Measurements from ENCODE around the gene CDH12.

The CDH12 gene

DNA sequence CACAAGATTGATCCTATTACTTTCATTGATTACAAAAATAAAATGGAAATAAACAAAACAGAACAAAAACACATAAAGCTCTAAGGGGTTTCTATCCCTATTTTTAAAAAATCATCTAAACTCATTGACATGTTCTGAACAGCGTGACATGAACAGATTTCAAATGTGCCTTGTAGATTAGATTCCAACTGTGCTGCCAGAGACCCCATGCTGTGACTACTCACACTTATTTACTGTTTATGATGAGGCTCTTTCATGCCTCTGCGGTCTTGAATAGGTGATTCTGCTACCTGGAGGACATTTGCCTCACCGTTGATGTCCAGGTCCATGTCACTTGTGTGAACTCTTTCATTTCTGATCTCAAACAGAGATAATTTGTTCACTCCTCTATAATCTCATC lies 990.2 kb downstream of the CDH12 start:
- no peaks in the 10 kb centered on the region for H3K79me2 ChIP-seq (ENCODE audit: control insufficient read depth, insufficient read depth, low read length, unreplicated experiment)
- H3K4me3 ChIP-seq (ENCODE audit: low read depth, low read length) = no peak overlapping the region
- no peaks in the 10 kb centered on the region for H3K36me3 ChIP-seq (ENCODE audit: insufficient read depth, low read length)
- H3K27ac ChIP-seq (ENCODE audit: low read depth, low read length) = no peak overlapping the region
- H2AFZ ChIP-seq (ENCODE audit: low read length, unreplicated experiment) = no peak overlapping the region
- H3K27me3 ChIP-seq (ENCODE audit: insufficient read depth, low read length) = no peaks in the 10 kb centered on the region; the same call in 1 of the 2 replicates
- H3K4me1 ChIP-seq (ENCODE audit: control insufficient read depth, insufficient read depth, low read length, unreplicated experiment) = no peaks in the 10 kb centered on the region

DNA sequence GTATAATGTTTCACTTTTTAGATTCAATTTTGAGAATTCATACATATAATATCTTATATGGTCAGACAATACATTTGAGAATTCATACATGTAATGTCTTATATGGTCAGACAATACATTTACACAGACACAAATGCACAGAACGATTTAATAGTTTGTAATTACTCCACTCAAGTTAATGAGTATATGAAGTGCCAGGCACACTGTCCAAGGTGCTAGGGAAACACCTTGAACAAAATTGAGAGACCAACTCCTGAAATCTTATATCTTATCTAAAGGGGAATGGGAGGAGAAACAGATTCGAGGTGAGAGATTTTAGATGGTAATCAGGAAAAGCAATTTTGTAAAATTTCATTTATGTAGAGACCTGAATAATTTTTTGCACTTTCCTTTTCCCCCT lies 994.7 kb downstream of the CDH12 start:
- Histone ChIP-seq H3K4me1 (ENCODE audit: control insufficient read depth, insufficient read depth, low read length, unreplicated experiment) (no peaks in the 10 kb centered on the region), H3K27ac (ENCODE audit: low read depth, low read length) (no peak overlapping the region), H3K4me3 (ENCODE audit: low read depth, low read length) (no peak overlapping the region), H3K27me3 (ENCODE audit: insufficient read depth, low read length) (peaks cover 9% of the 10 kb centered on the region), H3K36me3 (ENCODE audit: insufficient read depth, low read length) (no peaks in the 10 kb centered on the region), H3K79me2 (ENCODE audit: control insufficient read depth, insufficient read depth, low read length, unreplicated experiment) (no peaks in the 10 kb centered on the region), H2AFZ (ENCODE audit: low read length, unreplicated experiment) (no peak overlapping the region)

DNA sequence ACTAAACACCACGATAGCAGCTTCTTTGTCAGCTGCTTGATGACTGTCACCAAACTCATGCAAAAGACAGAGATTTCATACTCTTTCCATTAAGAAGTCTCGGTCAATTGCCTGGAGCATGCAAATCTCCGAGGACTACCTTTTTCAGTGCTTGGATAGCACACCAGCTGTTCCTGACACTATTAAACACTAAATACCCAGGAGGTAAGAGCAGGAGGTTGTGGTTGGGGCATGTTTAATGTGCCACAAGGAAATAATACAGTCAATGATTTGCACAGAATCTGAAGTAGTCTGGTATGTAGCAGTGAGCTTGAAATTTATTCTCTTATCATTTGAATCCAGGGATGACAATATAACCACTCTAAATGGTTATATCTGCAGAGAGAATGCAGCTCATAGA lies 996.2 kb downstream of the CDH12 start:
- no peak overlapping the region for H3K27ac ChIP-seq (ENCODE audit: low read depth, low read length)
- no peaks in the 10 kb centered on the region for H3K4me1 ChIP-seq (ENCODE audit: control insufficient read depth, insufficient read depth, low read length, unreplicated experiment)
- no peaks in the 10 kb centered on the region for H3K36me3 ChIP-seq (ENCODE audit: insufficient read depth, low read length)
- peaks cover 10% of the 10 kb centered on the region for H3K27me3 ChIP-seq (ENCODE audit: insufficient read depth, low read length)
- H2AFZ ChIP-seq (ENCODE audit: low read length, unreplicated experiment) = no peak overlapping the region
- H3K4me3 ChIP-seq (ENCODE audit: low read depth, low read length) = no peak overlapping the region
- H3K79me2 ChIP-seq (ENCODE audit: control insufficient read depth, insufficient read depth, low read length, unreplicated experiment) = no peaks in the 10 kb centered on the region

DNA sequence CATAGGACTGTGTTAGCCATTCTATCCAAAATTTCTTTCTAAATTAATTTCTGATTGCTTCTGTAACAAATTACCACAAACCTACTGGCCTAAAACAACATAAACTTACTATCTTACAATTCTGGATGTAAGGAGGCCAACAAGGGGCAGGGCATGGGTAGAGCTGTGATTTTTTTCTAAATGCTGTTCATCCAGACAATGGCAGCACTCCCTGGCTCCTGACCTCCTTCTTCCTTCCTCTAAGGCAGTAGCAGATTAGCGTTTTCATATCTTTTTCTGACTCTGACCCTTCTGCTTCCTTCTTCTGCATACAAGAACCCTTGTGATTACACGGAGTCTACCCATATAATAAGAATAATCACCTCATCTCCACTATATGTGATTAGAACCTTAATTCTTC lies 1005.8 kb downstream of the CDH12 start:
- Histone ChIP-seq H2AFZ (ENCODE audit: low read length, unreplicated experiment) (no peak overlapping the region), H3K79me2 (ENCODE audit: control insufficient read depth, insufficient read depth, low read length, unreplicated experiment) (no peaks in the 10 kb centered on the region), H3K27me3 (ENCODE audit: insufficient read depth, low read length) (peaks cover 48% of the 10 kb centered on the region), H3K27ac (ENCODE audit: low read depth, low read length) (no peak overlapping the region), H3K4me3 (ENCODE audit: low read depth, low read length) (no peak overlapping the region), H3K36me3 (ENCODE audit: insufficient read depth, low read length) (no peaks in the 10 kb centered on the region), H3K4me1 (ENCODE audit: control insufficient read depth, insufficient read depth, low read length, unreplicated experiment) (no peaks in the 10 kb centered on the region)

DNA sequence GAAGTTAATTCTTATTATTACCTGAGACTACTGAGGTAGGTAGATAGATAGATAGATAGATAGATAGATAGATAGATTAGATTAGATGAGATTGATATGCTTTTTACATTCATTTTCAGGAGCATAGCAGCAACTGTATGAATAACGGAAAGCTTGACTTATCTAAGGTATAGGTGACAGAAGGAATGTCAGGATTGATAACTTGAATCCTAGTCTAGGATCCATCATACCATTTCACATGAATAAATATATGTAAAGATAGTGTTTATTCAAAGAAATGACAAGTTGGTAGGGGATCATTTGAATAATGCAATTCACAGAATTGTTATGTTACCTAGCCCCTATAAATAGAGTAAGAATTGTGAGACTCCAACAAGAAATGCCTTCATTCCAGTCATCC lies 1008.2 kb downstream of the CDH12 start:
- H3K79me2 ChIP-seq (ENCODE audit: control insufficient read depth, insufficient read depth, low read length, unreplicated experiment) = no peaks in the 10 kb centered on the region
- H3K4me3 ChIP-seq (ENCODE audit: low read depth, low read length) = no peak overlapping the region
- no peaks in the 10 kb centered on the region for H3K36me3 ChIP-seq (ENCODE audit: insufficient read depth, low read length)
- H2AFZ ChIP-seq (ENCODE audit: low read length, unreplicated experiment) = no peak overlapping the region
- no peak overlapping the region for H3K27ac ChIP-seq (ENCODE audit: low read depth, low read length)
- H3K27me3 ChIP-seq (ENCODE audit: insufficient read depth, low read length) = peaks cover 44% of the 10 kb centered on the region
- H3K4me1 ChIP-seq (ENCODE audit: control insufficient read depth, insufficient read depth, low read length, unreplicated experiment) = no peaks in the 10 kb centered on the region

DNA sequence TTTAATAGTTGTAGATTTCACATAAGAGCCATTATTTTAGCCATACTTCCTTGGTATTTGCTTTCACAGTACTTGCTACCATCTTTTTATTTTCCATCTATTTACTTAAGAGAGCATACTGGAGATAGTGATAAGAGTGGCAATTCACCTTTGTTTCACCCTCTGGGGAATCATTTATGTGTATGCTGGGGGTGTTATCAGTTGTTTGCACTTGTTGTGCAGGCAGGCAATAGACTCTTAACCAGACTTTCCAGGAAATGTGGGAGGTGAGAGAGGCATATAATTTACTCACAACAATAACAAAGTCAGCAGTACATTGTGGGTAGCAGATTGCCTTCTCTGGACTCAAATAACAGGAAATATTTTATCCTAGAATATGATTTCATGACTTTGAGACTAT lies 1018.3 kb downstream of the CDH12 start:
- no peaks in the 10 kb centered on the region for H3K79me2 ChIP-seq (ENCODE audit: control insufficient read depth, insufficient read depth, low read length, unreplicated experiment)
- H3K4me1 ChIP-seq (ENCODE audit: control insufficient read depth, insufficient read depth, low read length, unreplicated experiment) = no peaks in the 10 kb centered on the region
- H3K27me3 ChIP-seq (ENCODE audit: insufficient read depth, low read length) = 0 out of 2 replicates have a peak, but pooled peaks cover 7% of the 10 kb centered on the region
- H2AFZ ChIP-seq (ENCODE audit: low read length, unreplicated experiment) = no peak overlapping the region
- H3K4me3 ChIP-seq (ENCODE audit: low read depth, low read length) = no peak overlapping the region
- no peak overlapping the region for H3K27ac ChIP-seq (ENCODE audit: low read depth, low read length)
- no peaks in the 10 kb centered on the region for H3K36me3 ChIP-seq (ENCODE audit: insufficient read depth, low read length)

DNA sequence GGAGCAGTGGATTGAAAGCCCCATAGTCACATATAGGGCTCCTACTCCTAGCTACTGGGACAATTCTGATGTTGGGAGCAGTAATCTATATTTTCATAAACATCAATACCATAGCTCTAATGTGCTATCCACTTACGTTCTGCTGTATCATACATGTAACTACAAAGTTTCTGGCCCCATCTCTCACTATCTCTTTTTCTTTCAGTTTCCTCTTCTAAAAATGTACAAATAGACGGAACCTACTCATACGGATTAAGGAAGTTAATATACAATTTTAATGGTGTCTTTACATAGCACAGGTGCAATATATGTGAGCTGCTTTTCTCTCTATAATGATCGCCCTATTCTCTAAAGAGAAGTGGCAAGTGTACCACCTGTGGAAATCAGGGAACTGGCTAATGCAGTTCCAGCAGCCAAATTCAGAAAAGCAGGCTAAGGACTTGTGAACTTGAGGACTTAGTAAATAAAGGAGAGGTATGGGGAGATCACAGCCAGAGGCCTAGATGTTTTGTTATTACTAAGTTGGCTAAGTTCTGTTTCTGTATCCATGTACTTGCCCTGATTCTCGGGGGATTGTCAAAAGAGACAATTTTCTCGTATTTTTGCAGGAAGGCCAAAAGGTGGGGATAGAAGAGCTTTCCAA lies 1021.9 kb downstream of the CDH12 start:
- Histone ChIP-seq H3K27ac (ENCODE audit: low read depth, low read length) (no peak overlapping the region), H2AFZ (ENCODE audit: low read length, unreplicated experiment) (no peak overlapping the region), H3K36me3 (ENCODE audit: insufficient read depth, low read length) (no peaks in the 10 kb centered on the region)

DNA sequence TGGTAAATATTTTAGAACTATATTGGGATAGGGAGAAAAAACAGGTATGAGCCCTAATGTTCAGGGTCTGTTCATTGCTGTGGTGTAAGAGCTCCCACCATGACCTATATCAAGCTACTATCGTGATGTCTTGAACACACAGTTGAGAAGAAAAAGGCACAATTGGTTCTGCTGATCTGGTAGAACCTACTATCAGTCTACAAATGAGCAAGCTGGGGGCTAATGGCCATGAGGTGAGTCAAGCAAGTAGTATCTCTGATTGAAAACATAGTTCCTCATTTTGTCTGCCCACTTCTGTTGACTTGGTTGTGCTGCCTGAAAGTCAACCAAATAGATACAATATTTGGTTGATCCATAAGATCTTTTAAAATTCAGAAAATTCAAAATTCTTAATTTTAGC lies 1026.3 kb downstream of the CDH12 start:
- Histone ChIP-seq H3K79me2 (ENCODE audit: control insufficient read depth, insufficient read depth, low read length, unreplicated experiment) (no peaks in the 10 kb centered on the region), H3K27ac (ENCODE audit: low read depth, low read length) (no peak overlapping the region), H3K4me3 (ENCODE audit: low read depth, low read length) (no peak overlapping the region), H3K36me3 (ENCODE audit: insufficient read depth, low read length) (no peaks in the 10 kb centered on the region), H3K27me3 (ENCODE audit: insufficient read depth, low read length) (no peaks in the 10 kb centered on the region), H2AFZ (ENCODE audit: low read length, unreplicated experiment) (no peak overlapping the region), H3K4me1 (ENCODE audit: control insufficient read depth, insufficient read depth, low read length, unreplicated experiment) (peaks cover 20% of the 10 kb centered on the region)

More for the DNA sequence above, 1021.9 kb downstream of the CDH12 start:
- Histone ChIP-seq H3K79me2 (ENCODE audit: control insufficient read depth, insufficient read depth, low read length, unreplicated experiment) (no peaks in the 10 kb centered on the region), H3K4me3 (ENCODE audit: low read depth, low read length) (no peak overlapping the region), H3K4me1 (ENCODE audit: control insufficient read depth, insufficient read depth, low read length, unreplicated experiment) (no peaks in the 10 kb centered on the region), H3K27me3 (ENCODE audit: insufficient read depth, low read length) (no peaks in the 10 kb centered on the region)

DNA sequence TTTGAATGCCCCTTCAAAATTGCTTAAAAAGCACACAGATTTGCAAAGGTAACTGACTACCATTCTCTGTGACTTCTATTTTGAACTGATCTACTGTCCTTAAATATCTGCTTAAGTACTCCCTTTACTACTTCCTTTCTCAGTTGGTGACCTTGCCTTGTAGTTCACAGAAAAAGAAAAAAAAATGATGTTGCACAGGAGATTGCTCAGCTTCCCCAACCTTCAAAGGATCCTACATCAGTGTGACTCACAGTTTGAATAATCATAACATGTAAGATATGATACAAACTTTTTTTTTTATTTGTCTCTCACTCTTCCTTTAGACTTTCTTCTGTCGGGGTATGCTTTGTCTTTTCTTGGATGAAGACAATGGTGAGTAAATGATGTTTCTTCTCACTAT lies 1029.6 kb downstream of the CDH12 start:
- Histone ChIP-seq H3K4me1 (ENCODE audit: control insufficient read depth, insufficient read depth, low read length, unreplicated experiment) (peaks cover 20% of the 10 kb centered on the region), H3K27ac (ENCODE audit: low read depth, low read length) (peak overlapping the region; percentile 35), H2AFZ (ENCODE audit: low read length, unreplicated experiment) (no peak overlapping the region), H3K36me3 (ENCODE audit: insufficient read depth, low read length) (no peaks in the 10 kb centered on the region), H3K79me2 (ENCODE audit: control insufficient read depth, insufficient read depth, low read length, unreplicated experiment) (no peaks in the 10 kb centered on the region), H3K4me3 (ENCODE audit: low read depth, low read length) (no peak overlapping the region), H3K27me3 (ENCODE audit: insufficient read depth, low read length) (no peaks in the 10 kb centered on the region)

DNA sequence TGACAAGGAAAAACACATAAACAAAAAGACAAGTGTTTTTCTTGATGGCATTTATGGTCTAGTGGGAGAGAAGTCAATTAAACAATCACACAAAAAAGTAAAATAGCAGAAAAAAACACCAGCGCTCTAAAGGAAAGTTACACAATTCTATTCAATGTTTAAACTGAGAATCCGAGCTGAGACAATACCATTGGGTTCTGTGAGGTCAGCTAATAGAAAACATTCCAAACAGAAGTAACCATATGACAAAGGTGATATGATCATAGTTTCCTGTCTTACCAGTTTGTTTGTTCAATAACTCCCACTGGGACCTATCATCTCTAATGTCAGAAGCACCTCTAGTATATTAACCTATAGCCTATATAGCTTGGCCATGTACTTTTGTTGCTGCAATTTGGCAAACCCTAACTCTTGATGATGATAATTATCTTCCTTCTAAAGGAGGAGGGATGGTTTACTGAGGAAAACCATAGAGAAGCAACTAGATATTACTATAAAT lies 1030.0 kb downstream of the CDH12 start:
- Histone ChIP-seq H3K79me2 (ENCODE audit: control insufficient read depth, insufficient read depth, low read length, unreplicated experiment) (no peaks in the 10 kb centered on the region), H3K4me1 (ENCODE audit: control insufficient read depth, insufficient read depth, low read length, unreplicated experiment) (peaks cover 24% of the 10 kb centered on the region), H3K4me3 (ENCODE audit: low read depth, low read length) (no peak overlapping the region), H2AFZ (ENCODE audit: low read length, unreplicated experiment) (no peak overlapping the region), H3K27ac (ENCODE audit: low read depth, low read length) (peak overlapping the region; percentile 35), H3K27me3 (ENCODE audit: insufficient read depth, low read length) (no peaks in the 10 kb centered on the region), H3K36me3 (ENCODE audit: insufficient read depth, low read length) (no peaks in the 10 kb centered on the region)

DNA sequence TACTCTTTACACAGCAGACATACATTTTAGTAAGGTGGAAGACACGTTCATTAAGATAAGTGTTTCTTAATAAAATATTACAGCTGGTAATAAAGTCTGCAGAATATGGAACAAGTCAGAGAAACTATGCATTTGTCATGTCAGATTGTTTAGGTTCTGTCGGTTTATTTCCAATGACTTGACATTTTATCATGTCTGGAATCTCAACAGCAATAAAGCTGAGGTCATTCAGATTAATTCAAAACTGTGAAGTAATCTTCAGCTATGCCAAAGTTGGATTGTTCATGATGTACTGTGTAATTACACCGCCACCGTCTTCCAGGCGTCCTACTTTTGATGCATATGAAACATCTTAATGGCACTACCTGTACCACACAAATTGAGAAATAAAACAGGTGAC lies 1032.6 kb downstream of the CDH12 start:
- Histone ChIP-seq H3K4me3 (ENCODE audit: low read depth, low read length) (no peak overlapping the region), H3K27ac (ENCODE audit: low read depth, low read length) (no peak overlapping the region), H3K79me2 (ENCODE audit: control insufficient read depth, insufficient read depth, low read length, unreplicated experiment) (no peaks in the 10 kb centered on the region), H3K27me3 (ENCODE audit: insufficient read depth, low read length) (no peaks in the 10 kb centered on the region), H3K4me1 (ENCODE audit: control insufficient read depth, insufficient read depth, low read length, unreplicated experiment) (peaks cover 24% of the 10 kb centered on the region), H2AFZ (ENCODE audit: low read length, unreplicated experiment) (no peak overlapping the region), H3K36me3 (ENCODE audit: insufficient read depth, low read length) (no peaks in the 10 kb centered on the region)
